Activated CD4-positive, alpha-beta T cell treated with anti-CD3 and anti-CD28 coated beads, Interleukin-2, amount 10 ng/mL, durations not matched to agents 7 days and 5 days (primary cell): Measurements from ENCODE around the gene MGAM2. TPM values are rescaled to one million over a fixed set of nuclear protein-coding genes. Genes with fewer than 3 reads are reported as not detected.
"Not testable (repeated sequence)": the region's sequence is repeated elsewhere in the genome, so short reads cannot be mapped to it uniquely, and the experiment has no call there.

Source experiments
- CTCF ChIA-PET: fragments of 350-600 bp; sonication (Branson Sonifier 250); formaldehyde crosslinking; loops from one replicate; lab custom pipeline; 2021; ENCODE audit warnings: antibody characterized with exemption; lab: Charles Lee
- POLR2A ChIA-PET: fragments of 350-600 bp; sonication (Branson Sonifier 250); formaldehyde crosslinking; loops from one replicate; lab custom pipeline; 2021; ENCODE audit warnings: antibody characterized with exemption; lab: Charles Lee
- DNase-seq: peaks from one replicate; pipeline ENCODE4 v3.0.0-alpha.2; 2020
- H3K27ac Mint-ChIP-seq: one replicate; pipeline ENCODE4 v1.8.0; 2021; ENCODE audit warnings: mild to moderate bottlenecking, moderate library complexity, mixed read lengths
- H3K27me3 Mint-ChIP-seq: one replicate; pipeline ENCODE4 v1.8.0; 2021; ENCODE audit warnings: mixed read lengths
- H3K36me3 Mint-ChIP-seq: one replicate; pipeline ENCODE4 v1.8.0; 2021; ENCODE audit warnings: low read depth, mixed read lengths
- H3K4me1 Mint-ChIP-seq: one replicate; pipeline ENCODE4 v1.8.0; 2021; ENCODE audit warnings: mixed read lengths
- H3K4me3 Mint-ChIP-seq: one replicate; pipeline ENCODE4 v1.8.0; 2021; ENCODE audit warnings: mild to moderate bottlenecking, moderate library complexity, mixed read lengths
- H3K9me3 Mint-ChIP-seq: one replicate; pipeline ENCODE4 v1.8.0; 2021; ENCODE audit warnings: mixed read lengths
- total RNA-seq, 2 experiments: library from RNA; stranded (reverse); gene quantifications; one replicate each; pipeline ENCODE4 v1.2.3, GENCODE V29; 2021

Gene MGAM2
- total RNA-seq, 2 experiments from 2014 or later, result not detected

DNA sequence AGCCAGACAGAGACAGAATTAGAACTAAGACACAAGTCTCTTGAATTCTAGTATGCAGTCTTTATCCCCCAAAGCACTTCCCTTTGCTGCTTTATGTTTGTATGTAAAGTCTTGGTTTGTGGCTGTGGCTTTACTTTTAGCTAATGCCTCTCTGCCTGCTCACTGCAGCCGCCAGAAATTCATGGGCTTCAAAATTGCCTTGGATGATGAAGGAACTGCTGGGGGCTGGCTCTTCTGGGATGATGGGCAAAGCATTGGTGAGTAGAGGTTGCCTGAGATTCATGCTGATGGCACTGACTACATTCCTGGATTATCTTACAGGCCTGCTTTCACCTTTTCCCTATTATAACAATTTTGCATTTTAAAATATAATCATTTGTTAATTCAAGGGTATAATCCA lies 10.9 kb upstream of the MGAM2 start:
- Mint-ChIP-seq H3K27me3 (peaks cover 2% of the 10 kb centered on the region), H3K36me3 (no peaks in the 10 kb centered on the region), H3K9me3 (no peaks in the 10 kb centered on the region), H3K27ac (no peak overlapping the region), H3K4me3 (no peak overlapping the region), H3K4me1 (peaks cover 8% of the 10 kb centered on the region)
- no peak for DNase-seq
- ChIA-PET CTCF (interaction anchor here (0.8 kb wide), 1 partner anchor 11 kb away, joined by 3 read pairs; the partner anchor contains the start of gene MGAM2), POLR2A (no interaction called here)

DNA sequence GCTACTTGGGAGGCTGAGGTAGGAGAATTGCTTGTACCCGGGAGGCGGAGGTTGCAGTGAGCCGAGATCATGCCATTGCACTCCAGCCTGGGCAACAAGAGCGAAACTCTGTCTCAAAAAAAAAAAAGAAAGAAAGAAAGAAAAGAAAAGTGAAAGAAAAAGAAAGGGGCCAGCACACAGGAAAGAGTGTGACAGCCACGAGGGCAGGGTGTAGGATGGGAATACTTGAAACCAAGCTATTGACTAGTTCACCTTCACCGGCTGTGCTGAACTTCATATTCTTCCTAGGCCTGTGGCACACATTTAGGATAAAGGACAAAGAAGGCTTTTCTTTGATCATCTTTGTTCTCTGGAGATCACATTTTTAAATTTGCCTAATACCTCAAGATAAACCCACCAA lies 9.7 kb upstream of the MGAM2 start:
- H3K27ac Mint-ChIP-seq, CTCF ChIA-PET, POLR2A ChIA-PET, H3K4me1 Mint-ChIP-seq, H3K4me3 Mint-ChIP-seq, H3K27me3 Mint-ChIP-seq, DNase-seq, H3K9me3 Mint-ChIP-seq, H3K36me3 Mint-ChIP-seq: not testable (repeated sequence)

DNA sequence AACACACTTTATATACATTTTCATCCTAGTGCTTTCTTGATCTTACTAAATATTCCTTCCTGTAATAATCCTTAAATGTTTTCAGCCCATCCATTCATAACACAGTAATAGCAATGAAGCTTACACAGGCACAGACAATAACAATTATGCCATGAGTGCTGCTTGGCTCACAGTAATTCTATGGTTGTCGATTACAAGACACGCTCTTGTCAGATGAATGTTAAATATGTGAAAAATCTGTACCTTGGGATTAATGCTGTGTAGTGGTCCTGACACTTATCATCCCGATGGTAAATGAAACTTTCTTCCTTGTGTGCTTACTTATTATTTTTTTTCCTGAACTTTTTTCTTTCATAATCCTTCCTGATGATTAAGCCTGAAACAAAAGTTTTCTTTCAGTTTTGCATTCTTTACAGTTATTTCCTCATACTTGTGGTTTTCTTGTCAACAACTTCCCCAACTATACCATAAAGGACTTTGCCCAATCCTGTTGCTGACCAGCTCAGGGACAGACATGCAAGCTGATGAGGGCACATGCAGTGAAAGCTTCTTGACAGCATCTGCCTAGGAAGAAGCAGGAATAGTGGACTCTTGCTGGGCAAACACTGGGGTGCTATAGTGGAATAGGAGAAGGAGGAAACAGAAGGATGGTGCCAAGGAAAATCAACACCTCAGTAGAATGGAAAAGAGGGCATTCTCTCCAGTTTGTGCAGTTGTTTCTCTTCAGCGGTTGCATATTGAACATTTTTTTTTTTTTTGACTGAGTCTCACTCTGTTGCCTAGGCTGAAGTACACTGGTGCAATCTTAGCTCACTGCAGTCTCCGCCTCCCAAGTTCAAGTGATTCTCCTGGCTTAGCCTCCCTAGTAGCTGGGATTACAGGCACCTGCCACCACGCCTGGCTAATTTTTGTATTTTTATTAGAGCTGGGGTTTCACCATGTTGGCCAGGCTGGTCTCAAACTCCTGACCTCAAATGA lies 6.7 kb upstream of the MGAM2 start:
- POLR2A ChIA-PET, result no interaction called here
- H3K4me3 Mint-ChIP-seq, result no peak overlapping the region

DNA sequence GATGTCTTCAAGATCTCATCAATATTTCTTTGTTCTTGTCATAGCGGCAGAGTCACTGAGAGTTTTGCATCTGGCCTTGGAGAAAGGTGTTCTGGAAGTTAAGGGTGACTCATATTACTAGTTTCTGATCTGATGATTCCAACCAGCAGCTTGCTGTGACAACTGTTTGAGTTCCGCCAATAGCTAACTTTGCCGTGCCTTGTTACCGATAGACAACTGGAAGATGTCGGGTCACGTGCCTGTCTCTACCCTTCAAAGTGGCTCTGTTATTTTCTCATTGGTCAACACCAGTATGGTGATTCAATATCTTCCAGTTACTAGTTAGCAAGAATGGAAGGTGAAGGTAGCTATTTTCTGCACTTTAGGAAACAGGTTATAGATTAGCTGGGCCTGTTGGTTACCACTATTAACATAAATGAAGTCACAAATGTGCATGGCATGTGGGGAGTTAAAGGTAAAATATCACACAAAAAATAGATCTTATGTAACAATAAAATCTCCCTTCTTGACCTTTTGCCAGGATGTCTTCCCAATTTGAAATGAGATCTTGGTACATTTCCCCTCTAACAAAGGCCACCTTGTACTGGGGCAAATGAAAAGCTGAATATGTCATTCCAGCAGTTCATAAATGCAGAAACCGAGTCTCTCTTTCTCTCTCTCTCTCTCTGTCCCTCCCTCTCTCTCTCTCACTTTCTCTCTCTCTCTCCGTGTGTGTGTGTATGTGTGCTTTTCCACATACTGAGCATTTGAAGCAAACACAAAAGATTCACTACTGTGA lies 2.6 kb upstream of the MGAM2 start:
- Mint-ChIP-seq H3K4me1 (peaks cover 3% of the 10 kb centered on the region), H3K9me3 (no peaks in the 10 kb centered on the region), H3K4me3 (no peak overlapping the region), H3K27me3 (peaks cover 14% of the 10 kb centered on the region), H3K36me3 (no peaks in the 10 kb centered on the region), H3K27ac (no peak overlapping the region)
- DNase-seq, result no peak
- ChIA-PET CTCF (interaction anchor here (2.4 kb wide), 1 partner anchor 22 kb away, joined by 7 read pairs; no protein-coding TSS in a partner anchor), POLR2A (no interaction called here)

More for the DNA sequence above, 6.7 kb upstream of the MGAM2 start:
- DNase-seq, result no peak
- H3K27me3 Mint-ChIP-seq, result peaks cover 7% of the 10 kb centered on the region
- H3K36me3 Mint-ChIP-seq, result no peaks in the 10 kb centered on the region
- H3K4me1 Mint-ChIP-seq, result peaks cover 8% of the 10 kb centered on the region
- no peaks in the 10 kb centered on the region for H3K9me3 Mint-ChIP-seq
- CTCF ChIA-PET, result no interaction called here
- H3K27ac Mint-ChIP-seq, result no peak overlapping the region

DNA sequence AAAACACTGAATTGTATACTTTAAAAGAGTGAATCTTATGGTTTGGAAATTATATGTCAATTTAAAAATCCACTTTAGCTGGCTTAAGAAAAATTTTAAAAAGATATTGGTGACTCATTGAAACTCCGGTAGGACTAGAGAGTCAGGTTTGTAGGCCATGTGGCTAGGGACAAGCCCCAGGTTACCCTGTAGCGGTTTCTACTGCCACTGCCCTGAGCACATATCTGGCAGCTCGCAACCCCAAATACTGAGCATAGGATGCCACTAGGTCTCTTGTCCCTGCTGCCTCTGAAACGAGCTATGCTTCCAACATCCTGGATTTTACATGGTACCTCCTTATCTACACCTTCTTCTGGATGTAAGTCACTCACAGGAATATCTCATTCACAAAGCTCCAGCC lies 1.4 kb upstream of the MGAM2 start:
- CTCF ChIA-PET, result interaction anchor here (2.4 kb wide), 1 partner anchor 21 kb away, joined by 7 read pairs; no protein-coding TSS in a partner anchor
- no peak overlapping the region for H3K4me3 Mint-ChIP-seq
- POLR2A ChIA-PET, result no interaction called here
- H3K36me3 Mint-ChIP-seq, result no peaks in the 10 kb centered on the region
- no peak for DNase-seq
- no peaks in the 10 kb centered on the region for H3K9me3 Mint-ChIP-seq
- peaks cover 11% of the 10 kb centered on the region for H3K27me3 Mint-ChIP-seq
- no peaks in the 10 kb centered on the region for H3K4me1 Mint-ChIP-seq
- no peak overlapping the region for H3K27ac Mint-ChIP-seq

DNA sequence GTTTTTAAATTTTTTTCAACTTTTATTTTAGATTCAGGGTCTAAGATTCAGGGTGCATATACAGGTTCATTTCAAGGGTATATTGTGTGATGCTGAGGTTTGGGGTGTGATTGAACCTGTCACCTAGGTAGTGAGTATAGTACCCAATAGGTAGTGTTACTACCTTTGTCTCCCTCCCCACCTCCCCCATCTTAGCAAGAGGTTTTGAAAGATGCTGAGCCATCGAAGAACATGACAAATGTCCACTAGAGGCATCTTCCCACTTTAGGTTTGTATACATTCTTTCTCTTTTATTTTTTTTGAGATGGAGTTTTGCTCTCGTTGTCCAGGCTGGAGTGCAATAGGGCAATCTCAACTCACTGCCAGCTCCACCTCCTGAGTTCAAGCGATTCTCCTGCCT lies 880 bp upstream of the MGAM2 start:
- POLR2A ChIA-PET, result no interaction called here
- Mint-ChIP-seq H3K27me3 (peaks cover 11% of the 10 kb centered on the region), H3K4me3 (no peak overlapping the region), H3K4me1 (no peaks in the 10 kb centered on the region), H3K9me3 (no peaks in the 10 kb centered on the region), H3K27ac (no peak overlapping the region), H3K36me3 (no peaks in the 10 kb centered on the region)
- CTCF ChIA-PET, result interaction anchor here (1.3 to 2.4 kb wide), 2 partner anchors 10 to 20 kb away, joined by 3 to 7 read pairs; no protein-coding TSS in a partner anchor
- no peak for DNase-seq

DNA sequence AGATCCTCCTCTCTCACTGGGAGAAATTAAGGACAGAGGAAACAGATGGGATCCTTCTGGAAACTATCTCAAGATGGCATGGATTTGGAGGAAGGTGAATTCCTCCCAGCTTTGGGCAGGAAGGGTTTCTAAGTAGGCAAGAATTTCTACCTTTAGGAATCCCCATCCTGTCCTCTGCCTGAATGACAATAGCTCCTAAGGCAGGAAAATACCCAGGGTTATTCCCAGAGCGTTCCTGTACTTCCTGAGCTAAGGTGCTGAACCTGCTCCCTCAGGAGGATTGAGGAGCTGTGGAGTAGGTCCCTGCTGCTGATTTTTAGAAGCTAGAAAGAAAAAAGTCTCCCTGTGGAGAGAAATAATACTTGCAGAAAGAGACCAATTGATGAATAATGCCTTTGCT lies 568 bp downstream of the MGAM2 start:
- Mint-ChIP-seq H3K4me3 (no peak overlapping the region), H3K36me3 (no peaks in the 10 kb centered on the region), H3K9me3 (no peaks in the 10 kb centered on the region), H3K4me1 (no peaks in the 10 kb centered on the region), H3K27ac (no peak overlapping the region), H3K27me3 (peaks cover 7% of the 10 kb centered on the region)
- POLR2A ChIA-PET, result no interaction called here
- no peak for DNase-seq
- CTCF ChIA-PET, result interaction anchor here (1.3 kb wide), 1 partner anchor 11 kb away, joined by 3 read pairs; no protein-coding TSS in a partner anchor

DNA sequence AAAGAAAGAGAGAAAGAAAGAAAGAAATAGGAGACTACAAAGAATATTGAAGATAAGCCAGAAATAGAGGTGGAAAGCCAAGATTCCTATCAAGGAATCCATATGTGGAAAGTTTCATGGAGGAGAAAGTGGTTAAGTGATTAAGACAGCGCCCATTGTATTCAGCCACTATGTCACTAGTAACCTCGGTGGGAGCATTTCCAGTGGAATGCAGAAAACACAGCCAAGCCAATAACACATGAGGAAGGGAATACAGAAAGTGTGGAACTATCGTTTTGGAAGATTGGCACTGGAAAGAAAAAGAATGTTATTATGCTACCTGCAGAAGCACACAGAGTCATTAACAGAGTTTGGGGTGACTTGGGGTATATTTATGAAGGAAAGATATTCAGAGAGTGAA lies 2.7 kb downstream of the MGAM2 start:
- Mint-ChIP-seq H3K27ac (no peak overlapping the region), H3K4me1 (no peaks in the 10 kb centered on the region), H3K36me3 (no peaks in the 10 kb centered on the region), H3K27me3 (peaks cover 11% of the 10 kb centered on the region), H3K9me3 (no peaks in the 10 kb centered on the region), H3K4me3 (no peak overlapping the region)
- no peak for DNase-seq
- POLR2A ChIA-PET, result no interaction called here
- CTCF ChIA-PET, result no interaction called here

DNA sequence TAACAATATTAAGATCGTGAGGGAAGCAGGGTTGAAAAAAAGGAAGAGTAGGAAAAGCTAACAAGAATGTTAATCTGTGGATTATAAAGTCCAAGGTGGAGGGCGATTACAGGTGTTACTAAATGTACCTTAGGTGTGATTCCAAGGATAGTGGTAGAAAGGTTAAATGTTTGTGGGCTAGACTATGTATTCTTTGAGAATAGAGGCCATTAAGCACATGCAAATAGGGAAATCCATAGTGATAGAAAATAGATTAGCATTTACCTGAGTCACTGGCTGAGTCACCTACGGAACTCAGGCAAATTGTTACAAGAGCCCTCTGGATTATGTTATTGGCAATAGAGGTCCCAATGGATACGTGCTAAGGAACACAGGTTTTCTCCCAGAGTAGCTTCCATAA lies 9.0 kb downstream of the MGAM2 start:
- POLR2A ChIA-PET, result no interaction called here

DNA sequence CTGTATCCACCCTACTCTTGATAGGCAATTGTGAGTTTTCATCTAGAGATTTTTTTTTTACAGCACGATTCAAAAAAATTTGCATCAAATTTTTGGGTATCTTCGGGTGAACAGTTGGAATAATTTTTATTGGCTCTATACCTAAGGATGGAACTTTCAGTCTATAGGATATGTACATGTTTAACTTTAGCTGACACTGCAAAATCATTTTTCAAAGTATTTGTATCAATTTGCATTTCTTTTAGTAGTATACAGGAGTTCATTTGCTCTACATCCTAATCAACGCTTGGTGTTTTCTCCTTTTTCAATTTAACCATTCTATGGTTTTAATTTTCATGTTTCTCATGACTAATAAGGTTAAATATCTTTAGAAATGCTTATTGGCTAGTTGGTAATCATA lies 11.7 kb downstream of the MGAM2 start:
- CTCF ChIA-PET, result no interaction called here
- Mint-ChIP-seq H3K9me3 (no peaks in the 10 kb centered on the region), H3K27ac (no peak overlapping the region), H3K36me3 (no peaks in the 10 kb centered on the region), H3K27me3 (peaks cover 5% of the 10 kb centered on the region), H3K4me3 (no peak overlapping the region), H3K4me1 (no peaks in the 10 kb centered on the region)
- POLR2A ChIA-PET, result no interaction called here
- DNase-seq, result no peak

More for the DNA sequence above, 9.0 kb downstream of the MGAM2 start:
- Mint-ChIP-seq H3K27me3 (peaks cover 5% of the 10 kb centered on the region), H3K4me1 (no peaks in the 10 kb centered on the region), H3K36me3 (no peaks in the 10 kb centered on the region), H3K4me3 (no peak overlapping the region), H3K9me3 (no peaks in the 10 kb centered on the region), H3K27ac (no peak overlapping the region)
- CTCF ChIA-PET, result no interaction called here
- DNase-seq, result no peak

DNA sequence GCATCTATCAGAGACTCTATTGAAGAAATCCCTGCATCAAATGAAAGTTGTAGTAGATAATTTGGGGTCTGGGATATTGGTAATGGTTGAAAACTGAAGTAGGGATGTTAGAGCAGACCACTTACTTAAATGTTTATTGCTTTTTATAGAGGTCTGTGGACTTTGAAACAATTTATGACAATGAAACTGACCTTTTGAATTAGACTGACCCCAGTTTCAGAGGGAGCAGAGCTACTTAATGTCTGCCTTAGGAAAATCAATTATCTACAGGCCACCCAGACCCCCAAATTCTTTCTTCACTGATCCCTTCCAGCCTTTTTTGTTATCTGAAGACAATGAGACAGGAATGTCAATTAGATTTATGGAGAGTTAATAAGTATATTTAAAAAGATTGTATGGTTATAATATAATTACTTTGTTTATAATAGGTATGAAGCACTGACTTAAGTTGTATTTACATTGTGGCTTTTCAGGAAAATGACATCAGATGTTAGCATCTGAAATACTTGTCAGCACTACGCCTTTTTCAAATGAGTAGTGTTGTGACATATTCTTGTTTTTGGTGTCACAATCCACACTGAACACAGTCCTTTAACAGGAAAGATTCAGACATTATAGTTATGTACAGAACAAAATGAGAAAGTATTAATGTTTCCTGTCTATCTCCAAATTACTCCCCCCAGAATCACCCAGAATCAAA lies 13.9 kb downstream of the MGAM2 start:
- Mint-ChIP-seq H3K27me3 (no peaks in the 10 kb centered on the region), H3K4me3 (no peak overlapping the region), H3K9me3 (no peaks in the 10 kb centered on the region), H3K27ac (no peak overlapping the region), H3K4me1 (no peaks in the 10 kb centered on the region), H3K36me3 (no peaks in the 10 kb centered on the region)
- CTCF ChIA-PET, result no interaction called here
- POLR2A ChIA-PET, result no interaction called here
- no peak for DNase-seq

DNA sequence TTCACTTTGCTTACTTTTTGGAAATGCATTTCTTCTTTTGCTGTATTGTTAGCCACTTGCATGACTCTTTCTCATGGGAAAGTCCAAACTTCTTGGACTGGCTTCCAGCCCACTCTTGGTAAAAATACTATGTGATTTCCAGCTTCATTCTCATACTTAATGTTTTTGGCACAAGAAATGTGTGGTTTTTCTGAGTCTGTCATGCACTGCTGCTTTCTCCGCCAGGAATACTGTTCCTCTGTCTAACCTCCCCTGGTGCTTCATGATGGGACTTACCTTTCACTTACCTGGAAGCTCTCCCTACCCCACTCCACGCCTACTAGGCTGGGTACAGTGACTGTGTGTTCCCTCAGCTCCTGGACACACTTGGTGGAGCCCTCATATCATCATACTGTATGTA lies 18.7 kb downstream of the MGAM2 start:
- Mint-ChIP-seq H3K27ac (no peak overlapping the region), H3K36me3 (no peaks in the 10 kb centered on the region), H3K4me3 (no peak overlapping the region), H3K4me1 (no peaks in the 10 kb centered on the region), H3K9me3 (no peaks in the 10 kb centered on the region), H3K27me3 (no peaks in the 10 kb centered on the region)
- POLR2A ChIA-PET, result no interaction called here
- CTCF ChIA-PET, result interaction anchor here (2.2 kb wide), 1 partner anchor 20 kb away, joined by 7 read pairs; no protein-coding TSS in a partner anchor
- no peak for DNase-seq
